ENCODE measurements around the gene LGI1. TPM values are rescaled to one million over a fixed set of nuclear protein-coding genes. Genes with fewer than 3 reads are reported as not detected.
A peak's percentile ranks its signal among the peaks of the same experiment; 100 is the strongest.

Gene LGI1
- total RNA-seq, 1 donor from 2014 or later: 0.13 TPM

DNA sequence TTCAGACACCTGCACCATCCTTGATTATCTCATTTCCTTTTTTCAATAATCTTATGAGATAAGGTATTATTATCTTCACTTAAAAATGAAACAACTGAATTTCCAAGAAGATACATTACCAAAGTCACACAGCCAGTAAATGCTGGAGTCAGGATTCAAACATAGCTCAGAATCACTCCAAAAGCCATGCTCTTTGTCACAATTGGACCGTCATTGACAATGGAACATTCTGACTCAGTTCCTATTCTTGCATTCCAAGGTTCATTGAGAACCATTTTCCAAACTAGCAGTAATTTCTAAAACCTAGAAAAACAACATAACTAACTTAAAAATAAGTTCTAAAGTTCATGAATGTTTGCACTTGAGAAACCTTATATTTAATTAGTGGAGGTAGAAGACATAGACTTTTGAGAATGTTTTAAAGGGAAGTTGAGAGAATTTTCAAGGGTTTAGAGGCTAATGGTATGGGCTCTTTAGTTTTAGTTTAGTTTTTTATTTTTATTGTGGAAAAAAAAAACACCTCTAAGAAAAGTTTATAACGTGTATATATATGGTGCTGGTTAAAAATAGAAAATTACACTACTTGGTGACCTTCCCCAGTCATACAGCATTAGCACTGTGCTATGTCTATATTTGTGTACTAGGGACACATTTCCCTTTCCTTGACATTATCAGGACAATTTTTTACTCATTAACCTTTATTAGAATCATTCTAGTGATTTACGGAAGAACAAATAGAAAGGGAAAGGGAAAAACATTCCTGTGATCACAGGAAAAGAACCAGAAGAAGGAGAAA is 30.9 kb downstream of the LGI1 start:
- DNase-seq (no peak), ATAC-seq (ENCODE audit: poor library complexity) (no peak)
- intact Hi-C loops (cut with DNase I): no loop called here

DNA sequence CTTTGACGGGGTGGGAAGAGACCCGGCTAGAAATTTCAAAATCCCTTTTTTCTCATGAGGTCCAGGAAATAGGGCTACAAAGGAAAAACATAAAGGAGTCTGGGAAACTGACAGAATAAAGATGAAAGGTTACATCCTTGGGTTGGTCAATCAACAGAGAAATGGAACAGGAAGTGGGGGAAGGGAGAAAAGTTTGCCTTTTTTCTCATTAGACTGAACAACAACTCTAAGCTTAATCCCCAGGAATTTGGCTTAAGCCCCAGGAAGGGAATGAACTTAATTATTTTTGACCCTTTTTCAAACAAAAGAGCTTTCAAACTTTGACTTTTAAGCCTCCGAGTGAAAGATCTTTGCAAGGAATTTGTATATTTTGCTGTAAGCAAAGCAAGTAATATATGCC is 32.7 kb downstream of the LGI1 start:
- intact Hi-C loops (cut with DNase I): no loop called here
- no peak for DNase-seq

DNA sequence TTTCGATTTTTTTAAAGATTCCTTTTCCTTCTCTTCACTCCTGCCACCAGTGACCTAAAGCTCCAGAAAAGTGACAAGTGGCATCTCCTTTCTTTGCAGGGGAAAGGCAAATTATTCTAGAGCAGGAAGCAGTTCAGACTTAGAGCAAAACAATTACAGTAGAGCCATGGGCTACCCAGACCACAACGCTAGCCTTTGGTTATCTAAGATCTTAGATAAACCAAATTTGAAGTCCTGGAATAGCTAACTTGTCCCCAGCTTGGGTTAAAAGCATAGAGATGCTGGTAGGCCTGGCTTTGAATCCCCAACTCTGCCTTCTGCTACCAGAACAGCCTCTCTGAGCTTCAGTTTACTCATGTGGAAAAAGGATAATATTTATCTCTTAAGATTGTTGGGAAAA is 38.4 kb downstream of the LGI1 start:
- ATAC-seq (ENCODE audit: poor library complexity) (no peak), DNase-seq (no peak)
- intact Hi-C loops (cut with DNase I): no loop called here

More for the DNA sequence above, 32.7 kb downstream of the LGI1 start:
- no peak for ATAC-seq (ENCODE audit: poor library complexity)

DNA sequence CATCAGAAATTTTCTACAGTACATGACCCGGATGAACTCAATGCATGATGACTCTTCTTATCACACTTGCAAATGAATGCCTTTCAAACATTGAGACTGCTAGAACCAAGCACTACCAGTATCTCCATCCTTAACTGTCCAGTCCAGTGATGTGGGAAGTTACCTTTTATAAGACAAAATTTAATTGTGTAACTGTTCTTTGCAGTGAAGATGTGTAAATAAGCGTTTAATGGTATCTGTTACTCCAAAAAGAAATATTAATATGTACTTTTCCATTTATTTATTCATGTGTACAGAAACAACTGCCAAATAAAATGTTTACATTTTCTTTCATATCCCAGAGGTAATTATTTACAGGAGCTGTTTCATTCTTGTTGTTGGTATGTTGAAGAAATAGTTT is 40.1 kb downstream of the LGI1 start:
- no peak for ATAC-seq (ENCODE audit: poor library complexity)
- intact Hi-C loops (cut with DNase I): no loop called here
- no peak for DNase-seq

DNA sequence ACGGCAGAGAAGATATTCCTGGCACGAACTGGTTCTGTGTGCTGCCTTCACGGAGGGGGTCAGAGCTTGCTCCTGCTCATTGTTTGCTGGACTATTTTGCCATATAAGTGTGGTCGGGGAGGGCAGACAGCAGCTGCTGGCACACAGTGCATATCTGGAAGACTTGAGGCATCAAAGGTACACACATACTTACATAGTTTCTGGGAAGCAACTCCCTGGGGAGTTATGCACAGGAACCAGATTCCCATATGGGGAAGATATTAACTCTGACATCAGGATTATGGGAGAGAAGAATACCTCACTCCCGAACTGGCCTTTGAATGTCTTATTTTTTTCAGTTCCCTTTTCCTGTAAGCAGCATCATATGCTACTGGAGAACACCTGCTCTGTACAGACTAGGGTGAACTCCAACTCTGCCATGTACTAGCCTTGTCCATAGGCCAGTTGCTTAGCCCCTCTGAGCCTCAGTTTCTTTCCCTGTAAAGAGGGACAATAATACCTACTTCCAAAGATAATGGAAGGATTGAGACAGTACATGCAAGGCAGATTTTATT is 41.5 kb downstream of the LGI1 start:
- ATAC-seq (ENCODE audit: poor library complexity) (no peak), DNase-seq (no peak)
- intact Hi-C loops (cut with DNase I): no loop called here

DNA sequence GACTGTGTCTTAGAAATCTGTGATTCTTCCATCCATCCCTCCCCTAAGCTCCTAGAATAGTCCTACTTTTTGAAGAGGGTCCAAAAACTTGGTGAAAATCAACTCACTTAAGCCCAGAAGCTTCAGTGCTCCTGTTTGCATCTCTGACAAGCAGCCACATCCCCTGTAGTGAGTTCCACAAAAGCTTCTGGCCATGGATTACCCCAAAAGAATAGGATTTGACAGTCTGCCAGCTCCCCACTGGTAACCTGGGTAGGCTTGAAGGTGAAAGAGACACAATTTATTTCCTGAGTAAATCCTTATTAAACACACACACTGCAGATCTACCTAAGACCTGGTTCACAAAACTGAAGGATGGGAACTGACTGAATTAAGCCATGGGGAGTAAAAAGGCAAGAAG is 46.5 kb downstream of the LGI1 start:
- no peak for DNase-seq
- intact Hi-C loops (cut with DNase I): no loop called here
- ATAC-seq (ENCODE audit: poor library complexity): no peak

DNA sequence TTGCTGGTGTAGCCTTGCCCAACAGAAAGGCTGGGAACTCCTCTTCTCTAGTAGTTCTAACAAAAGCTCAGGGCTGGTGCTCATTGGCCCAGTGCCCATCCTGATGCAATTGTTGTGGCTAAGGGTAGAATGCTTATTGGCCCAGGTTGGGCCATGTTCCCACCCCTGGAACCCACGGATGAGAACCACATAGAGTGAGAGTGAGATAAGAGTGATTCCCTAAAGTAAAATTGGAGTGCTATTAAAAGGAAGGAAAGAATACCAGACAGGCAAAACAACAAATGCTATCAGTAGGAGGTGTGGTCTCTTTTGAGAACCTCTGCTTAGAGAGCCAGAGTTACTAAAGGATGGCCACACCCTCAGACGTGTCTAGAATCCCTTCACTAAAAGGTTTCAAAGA is 49.2 kb downstream of the LGI1 start:
- ATAC-seq (ENCODE audit: poor library complexity) (no peak), DNase-seq (no peak)
- intact Hi-C loops (cut with DNase I): no loop called here

DNA sequence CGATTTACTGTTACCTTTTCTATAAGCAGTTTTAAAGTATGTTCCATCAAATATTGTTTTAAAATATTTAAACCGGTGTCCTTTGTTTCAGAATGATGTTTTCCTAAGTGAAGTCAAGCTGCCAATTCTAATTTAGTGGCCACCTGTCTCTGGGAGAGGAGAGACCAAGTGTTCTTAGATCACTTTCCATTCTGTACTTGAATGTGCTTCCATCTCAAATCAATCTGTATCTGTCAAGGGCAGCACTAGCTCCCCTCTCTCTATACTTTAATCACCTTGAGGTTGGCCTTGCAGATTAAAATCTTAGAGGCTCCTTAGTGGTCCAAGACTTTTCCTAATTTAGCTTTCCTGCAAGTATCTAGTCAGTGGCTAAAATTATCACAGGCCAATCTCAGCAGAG is 49.6 kb downstream of the LGI1 start:
- DNase-seq: no peak
- intact Hi-C loops (cut with DNase I): no loop called here
- ATAC-seq (ENCODE audit: poor library complexity): no peak

DNA sequence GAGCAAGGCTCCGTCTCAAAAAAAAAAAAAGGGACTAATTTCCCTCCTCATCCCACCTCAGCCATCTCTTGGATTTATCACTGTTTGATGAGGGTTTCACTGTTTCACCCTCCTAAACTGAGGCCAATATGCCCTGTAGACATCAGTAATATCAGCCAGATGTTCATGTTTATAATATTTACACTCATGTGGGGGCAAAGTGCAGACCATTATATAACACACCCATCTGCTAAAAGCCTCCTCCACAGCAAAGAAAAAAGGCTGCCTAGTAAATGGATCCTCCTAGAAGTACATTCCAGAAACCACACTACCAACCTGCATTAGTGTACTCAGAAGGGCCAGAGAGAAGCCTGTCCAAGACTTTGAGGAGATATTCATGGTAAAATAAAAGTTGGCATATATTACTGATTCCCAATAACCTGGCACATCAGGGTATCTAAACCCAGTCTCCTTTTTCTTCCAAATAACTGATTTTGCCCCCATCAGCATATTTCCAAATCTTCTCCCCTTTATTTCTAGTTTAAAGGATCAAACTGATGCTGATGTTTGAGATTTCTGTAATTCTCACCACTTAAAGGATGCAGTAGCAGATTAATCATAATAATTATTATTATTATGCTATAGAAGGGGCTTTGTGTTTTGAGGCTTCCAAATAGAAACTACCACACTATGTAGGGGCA is 55.1 kb downstream of the LGI1 start:
- intact Hi-C loops (cut with DNase I): loop anchor here (10.0 kb wide), 1 partner anchor 108 kb away; the partner anchor contains the start of gene FRA10AC1
- ATAC-seq (ENCODE audit: poor library complexity) (no peak), DNase-seq (no peak)

DNA sequence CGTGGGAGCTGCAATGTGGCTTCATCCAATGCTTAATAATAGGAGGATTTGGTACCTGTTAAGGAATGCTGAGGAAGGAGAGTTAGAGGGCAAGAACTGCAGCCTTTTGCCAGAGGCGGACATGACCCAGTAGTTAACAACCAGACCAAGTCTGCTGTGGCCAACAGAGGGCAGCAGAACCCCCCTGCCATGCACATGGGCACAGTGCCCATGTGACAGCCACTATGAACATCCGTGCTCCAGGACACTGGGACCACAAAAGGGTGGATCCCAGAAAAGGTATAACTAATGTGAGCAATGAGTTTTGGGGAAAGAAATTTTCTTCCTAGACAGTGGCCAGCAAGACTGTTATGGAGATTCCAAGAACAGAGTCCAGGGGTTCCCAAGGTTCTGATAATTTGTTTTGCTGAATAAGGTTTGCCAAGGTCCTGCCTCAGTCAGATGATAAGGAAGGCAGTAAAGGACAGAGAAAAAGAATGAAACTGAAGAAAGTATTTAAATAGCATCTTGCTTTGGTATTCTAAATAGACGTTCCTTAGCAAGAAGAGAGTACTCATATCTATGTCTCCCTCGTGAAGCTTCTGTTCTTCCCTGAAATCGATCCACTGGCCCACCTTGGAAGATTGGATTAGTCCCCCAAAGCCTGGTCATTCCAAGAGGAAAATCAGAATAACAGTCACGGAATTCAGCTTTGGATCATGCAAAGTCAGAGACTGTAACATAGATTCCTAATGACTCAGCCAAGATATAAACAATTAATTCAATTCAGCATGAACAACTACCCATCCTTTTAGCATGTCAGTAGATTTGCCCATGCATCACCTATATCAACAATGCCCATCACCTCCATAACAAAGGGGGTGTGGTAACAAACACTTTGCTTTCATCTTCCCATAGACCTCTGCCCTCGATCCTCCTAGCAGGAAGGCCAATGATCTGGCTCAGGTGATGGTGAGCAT is 56.0 kb downstream of the LGI1 start:
- peak; percentile 61 for DNase-seq
- ATAC-seq (ENCODE audit: poor library complexity): peak; percentile 90
- intact Hi-C loops (cut with DNase I): loop anchor here (10.0 kb wide), 1 partner anchor 109 kb away; the partner anchor contains the start of gene FRA10AC1

DNA sequence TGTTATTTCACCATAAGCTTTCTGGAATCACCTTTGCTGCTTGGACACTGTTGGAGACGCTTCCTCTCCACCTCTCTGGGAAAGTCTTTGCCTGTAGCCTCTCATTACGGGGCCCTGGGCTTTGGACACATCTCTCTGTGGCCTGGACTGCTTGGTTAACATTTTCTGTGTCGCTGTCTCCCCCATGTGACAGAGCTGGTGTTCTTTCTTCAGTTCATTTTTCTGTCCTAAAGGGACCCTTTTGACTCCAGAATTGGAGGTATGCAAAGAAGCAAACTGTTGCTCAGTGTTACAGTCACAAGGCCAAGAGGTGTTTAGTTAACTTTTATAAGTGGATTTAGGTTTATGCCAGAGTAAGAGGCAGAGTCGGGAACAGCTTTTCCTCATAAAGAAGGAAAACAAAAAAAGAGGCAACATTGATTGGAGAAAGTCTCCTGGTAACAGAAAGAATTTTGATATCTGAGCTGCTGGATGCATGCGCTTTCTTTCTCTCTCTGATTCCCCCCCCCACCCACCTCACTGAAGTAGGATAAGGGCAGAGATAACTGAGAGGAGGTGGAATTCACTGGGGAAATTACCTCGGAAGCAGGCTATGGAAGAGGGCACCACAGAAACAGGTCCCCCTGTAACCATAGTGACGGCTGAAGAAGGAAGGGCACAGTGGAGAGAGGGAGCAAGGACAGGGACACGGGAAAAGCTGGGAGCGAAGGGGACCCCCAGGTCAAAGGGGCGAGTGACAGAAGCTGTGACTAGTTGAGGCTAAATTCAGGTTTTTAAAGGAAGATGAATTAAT is 57.8 kb downstream of the LGI1 start:
- DNase-seq (no peak), ATAC-seq (ENCODE audit: poor library complexity) (no peak)
- intact Hi-C loops (cut with DNase I): loop anchor here (10.0 kb wide), 1 partner anchor 111 kb away; the partner anchor contains the start of gene FRA10AC1

DNA sequence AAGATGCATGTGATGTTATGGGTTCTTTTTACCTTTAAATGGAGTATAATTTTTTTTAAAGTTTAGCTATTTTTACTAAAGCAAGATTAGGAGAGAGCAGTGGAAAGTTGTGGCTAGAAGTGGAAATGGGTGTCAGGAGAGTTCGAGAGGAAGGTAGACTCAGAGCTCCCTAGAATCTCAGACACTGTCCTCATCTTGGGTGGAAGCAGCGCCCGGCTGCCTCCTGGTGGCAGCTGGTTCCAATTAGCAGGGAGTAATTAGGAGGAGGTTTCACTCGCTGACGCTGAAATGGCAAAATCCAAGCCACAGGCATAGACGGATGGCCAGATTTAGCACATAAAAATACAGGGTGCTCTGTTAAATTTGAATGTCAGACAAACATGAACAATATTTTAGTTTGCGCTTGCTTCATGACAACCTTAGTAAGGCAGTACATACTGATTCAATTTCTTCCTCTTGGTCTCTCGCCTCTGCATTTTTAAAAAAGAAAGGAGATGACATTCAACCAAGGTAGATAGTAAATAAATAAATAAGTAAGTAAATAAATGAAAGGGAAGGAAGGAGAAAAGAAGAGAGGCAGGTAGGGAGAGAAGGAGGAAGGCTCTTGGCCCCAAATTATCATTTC is 58.5 kb downstream of the LGI1 start:
- DNase-seq (peak; percentile 74), ATAC-seq (ENCODE audit: poor library complexity) (peak; percentile 83)
- intact Hi-C loops (cut with DNase I): loop anchor here (10.0 kb wide), 1 partner anchor 111 kb away; the partner anchor contains the start of gene FRA10AC1

DNA sequence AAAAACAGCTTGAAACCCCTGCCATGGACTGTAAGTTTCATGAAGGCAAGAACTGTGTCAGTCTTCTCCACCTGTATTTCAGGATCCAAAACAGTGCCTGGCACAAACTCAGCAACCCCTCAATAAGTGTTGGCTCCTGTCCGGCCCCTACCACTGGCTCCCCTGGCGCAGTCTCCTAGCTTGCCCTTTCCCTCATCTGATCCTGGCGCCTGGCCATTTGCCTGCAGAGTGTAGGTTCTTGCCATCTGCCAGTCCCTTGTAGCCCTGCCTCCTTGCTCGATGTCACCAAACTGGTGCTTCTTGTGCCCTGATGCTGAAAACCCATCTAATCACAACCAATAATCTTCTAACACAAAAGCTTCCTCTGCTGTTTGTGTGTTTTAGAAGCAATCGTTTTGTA is 60.4 kb downstream of the LGI1 start:
- intact Hi-C loops (cut with DNase I): loop anchor here (10.0 kb wide), 1 partner anchor 113 kb away; the partner anchor contains the start of gene FRA10AC1
- ATAC-seq (ENCODE audit: poor library complexity) (no peak), DNase-seq (no peak)

DNA sequence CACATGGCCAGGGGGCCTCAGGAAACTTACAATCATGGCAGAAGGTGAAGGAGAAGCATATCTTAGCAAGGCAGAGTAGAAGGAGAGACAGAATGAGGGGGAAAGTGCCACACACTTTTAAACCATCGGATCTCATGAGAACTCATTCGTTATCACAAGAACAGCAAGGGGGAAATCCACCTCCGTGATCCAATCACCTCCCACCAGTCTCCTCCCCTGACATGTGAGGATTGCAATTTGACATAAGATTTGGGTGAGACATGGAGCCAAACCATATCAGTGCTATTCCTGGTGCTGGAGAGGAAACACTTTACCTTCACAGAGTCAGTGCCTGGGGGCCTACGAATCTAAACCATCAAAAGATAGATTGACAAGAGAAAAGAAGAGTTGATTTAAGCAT is 61.8 kb downstream of the LGI1 start:
- ATAC-seq (ENCODE audit: poor library complexity) (no peak), DNase-seq (no peak)
- intact Hi-C loops (cut with DNase I): loop anchor here (10.0 kb wide), 1 partner anchor 115 kb away; the partner anchor contains the start of gene FRA10AC1

DNA sequence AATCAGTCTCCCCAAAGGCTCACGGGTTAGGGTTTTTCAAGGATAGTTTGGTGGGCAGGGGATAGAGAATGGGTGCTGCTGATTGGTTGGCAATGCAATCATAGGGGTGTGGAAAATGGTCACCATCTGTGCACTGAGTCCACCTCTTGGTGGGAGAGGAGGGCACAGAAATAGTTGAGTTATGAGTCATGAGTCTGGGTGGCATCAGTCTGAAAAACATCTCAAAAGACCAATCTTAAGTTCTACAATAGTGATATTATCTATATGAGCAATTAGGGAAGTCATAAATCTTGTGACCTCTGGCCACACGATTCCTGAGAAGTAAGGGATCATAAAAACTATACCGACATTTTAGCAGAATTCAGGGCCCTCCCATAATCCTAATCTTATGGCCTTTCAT is 62.7 kb downstream of the LGI1 start:
- DNase-seq (no peak), ATAC-seq (ENCODE audit: poor library complexity) (no peak)
- intact Hi-C loops (cut with DNase I): no loop called here

DNA sequence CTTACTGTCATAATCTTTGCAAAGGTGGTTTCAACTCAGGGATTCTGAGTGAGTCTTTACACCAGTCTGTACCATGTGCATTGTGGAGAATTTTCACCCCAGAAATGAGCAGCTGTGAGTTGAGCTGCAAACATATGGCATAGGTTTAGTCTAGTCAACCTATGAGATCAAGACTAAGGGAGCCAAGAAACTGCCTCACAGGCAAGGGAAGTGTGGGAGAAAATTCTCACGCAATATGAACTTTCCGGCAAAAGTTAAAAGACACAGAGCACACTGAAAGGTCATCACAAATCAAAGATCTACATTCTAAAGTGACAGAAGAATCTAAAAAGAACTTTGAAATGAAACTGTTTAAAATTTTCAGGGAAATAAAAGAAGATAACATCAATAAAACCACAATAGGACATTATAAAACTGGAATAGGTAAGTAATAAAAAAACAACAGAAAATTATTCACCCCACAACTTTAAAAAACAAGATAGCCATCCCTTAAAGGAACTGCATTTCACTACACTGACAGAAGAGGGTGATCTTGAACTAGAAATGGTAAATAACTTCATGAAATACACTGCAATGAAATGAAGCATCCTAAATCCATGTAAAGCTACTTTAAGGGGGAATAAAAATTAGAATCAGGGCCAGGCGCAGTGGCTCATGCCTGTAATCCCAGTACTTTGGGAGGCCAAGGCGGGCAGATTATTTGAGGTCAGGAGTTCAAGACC is 63.5 kb downstream of the LGI1 start:
- intact Hi-C loops (cut with DNase I): no loop called here
- DNase-seq (no peak), ATAC-seq (ENCODE audit: poor library complexity) (no peak)

DNA sequence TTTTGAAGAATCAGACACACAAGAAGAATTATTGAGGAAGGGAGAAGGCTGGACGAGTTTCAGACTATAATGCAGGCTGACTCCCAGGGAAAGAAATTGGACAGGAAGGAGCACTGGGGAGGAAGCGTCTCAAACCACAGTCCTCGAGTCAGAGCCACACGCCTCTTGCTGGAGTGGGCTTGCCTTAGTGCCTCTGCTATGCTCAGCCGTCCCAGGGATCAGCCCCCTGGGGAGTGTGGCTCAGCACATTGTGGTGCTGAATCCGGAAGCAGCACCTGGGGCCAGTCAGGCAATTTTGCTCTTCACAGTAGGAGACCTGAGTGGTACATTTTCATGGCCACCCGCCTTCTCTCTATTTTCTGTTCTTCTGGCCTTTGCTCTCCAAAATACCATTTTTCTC is 68.6 kb downstream of the LGI1 start:
- no peak for DNase-seq
- ATAC-seq (ENCODE audit: poor library complexity): no peak
- intact Hi-C loops (cut with DNase I): no loop called here
